IPS DF 19.7 (cell line): ENCODE results near the gene PGRMC2.

Experiments used
- DNase-seq: peaks from one replicate; pipeline ENCODE4 v3.0.0-alpha.2; 2013; ENCODE audit warnings: low read depth, low spot score

Gene PGRMC2

GRCh38 chr4:128287141-128287870, at the start of gene PGRMC2:
PGRMC2 (minus strand) TSS chr4:128287813; CDS start chr4:128287790, 23 bp downstream.
- DNase-seq: no peak

DNA sequence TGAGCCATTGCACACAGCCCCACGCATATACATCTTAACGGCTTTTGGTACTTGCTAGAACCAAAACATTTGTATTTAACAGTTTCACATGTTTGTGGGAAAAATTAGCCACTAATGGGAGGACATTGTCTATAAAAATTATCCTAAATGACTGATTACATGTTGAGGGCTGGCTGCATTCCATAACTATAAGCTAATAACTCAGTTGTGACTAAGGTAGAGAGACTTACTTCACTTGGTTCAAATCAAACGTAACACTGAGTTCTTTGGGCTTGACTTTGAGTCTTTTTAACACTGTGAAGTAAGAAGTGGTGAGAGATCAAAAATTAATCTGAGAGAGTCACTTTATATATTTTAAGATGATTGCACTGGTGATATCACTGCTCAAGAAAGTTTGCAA, 47.9 kb upstream of the PGRMC2 start:
- DNase-seq: no peak

GRCh38 chr4:128334256-128334655, 46.6 kb upstream of the PGRMC2 start:
- no peak for DNase-seq

- DNase-seq: no peak
Observed at GRCh38 chr4:128333309-128334018, 45.9 kb upstream of the PGRMC2 start.

GRCh38 chr4:128332081-128332480, 44.5 kb upstream of the PGRMC2 start:
- DNase-seq: no peak

- no peak for DNase-seq
Observed at GRCh38 chr4:128329638-128330037, 42.0 kb upstream of the PGRMC2 start.

- DNase-seq: no peak
Observed at GRCh38 chr4:128328106-128328505, 40.5 kb upstream of the PGRMC2 start.

DNA sequence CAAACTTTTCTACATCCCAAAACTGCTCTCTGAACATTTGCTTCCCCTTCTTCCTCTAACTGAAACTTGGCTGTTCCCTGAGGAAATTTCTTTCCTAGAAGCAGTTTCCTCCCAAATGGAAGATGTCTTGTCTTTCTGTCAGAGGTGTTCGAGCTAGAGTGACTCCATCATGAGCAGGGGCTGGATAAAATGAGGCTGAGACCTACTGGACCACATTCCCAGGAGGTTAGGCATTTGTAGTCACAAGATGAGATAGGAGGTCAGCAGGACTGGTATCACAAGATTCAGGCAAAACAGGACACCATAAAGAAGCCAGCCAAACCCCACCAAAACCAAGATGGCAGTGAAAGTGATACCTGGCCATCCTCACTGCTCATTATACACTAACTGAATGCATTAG, 35.8 kb upstream of the PGRMC2 start:
- no peak for DNase-seq

DNA sequence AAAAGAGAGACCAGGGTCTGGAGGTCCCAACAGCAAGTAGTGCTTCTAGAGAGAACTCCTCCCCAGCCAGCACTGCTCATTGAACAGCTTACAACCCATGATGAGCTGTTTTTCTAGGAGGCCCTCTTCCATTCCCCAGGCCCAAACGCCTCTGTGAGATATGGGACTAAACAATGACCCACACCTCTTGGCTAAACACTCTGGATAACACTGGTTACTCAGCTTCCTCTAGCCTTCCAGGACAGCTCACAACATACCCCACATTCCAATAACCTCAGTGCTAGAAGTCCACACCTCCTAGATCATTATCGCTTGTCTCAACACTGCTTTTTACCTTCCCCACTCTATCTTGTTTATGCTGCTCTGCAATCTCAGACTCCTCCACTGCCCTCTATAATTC, 35.4 kb upstream of the PGRMC2 start:
- no peak for DNase-seq

- DNase-seq: no peak
Observed at GRCh38 chr4:128322311-128322710, 34.7 kb upstream of the PGRMC2 start.

DNA sequence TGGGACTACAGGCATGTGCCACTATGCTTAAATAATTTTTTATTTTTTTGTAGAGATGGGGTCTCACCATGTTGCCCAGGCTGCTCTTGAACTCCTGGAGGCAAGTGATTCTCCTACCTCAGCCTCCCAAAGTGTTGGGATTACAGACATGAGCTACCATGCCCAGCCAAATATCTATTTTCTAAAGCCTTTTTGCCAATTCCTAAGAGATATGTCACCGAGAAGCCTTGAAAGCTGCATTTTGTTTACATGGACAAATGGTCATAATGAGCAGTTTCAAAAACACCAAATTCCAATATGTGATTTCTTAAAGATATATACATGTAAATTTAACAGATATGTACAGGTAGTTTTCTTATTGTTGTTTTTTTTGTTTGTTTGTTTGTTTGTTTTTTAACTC, 33.0 kb upstream of the PGRMC2 start:
- DNase-seq: no peak

DNA sequence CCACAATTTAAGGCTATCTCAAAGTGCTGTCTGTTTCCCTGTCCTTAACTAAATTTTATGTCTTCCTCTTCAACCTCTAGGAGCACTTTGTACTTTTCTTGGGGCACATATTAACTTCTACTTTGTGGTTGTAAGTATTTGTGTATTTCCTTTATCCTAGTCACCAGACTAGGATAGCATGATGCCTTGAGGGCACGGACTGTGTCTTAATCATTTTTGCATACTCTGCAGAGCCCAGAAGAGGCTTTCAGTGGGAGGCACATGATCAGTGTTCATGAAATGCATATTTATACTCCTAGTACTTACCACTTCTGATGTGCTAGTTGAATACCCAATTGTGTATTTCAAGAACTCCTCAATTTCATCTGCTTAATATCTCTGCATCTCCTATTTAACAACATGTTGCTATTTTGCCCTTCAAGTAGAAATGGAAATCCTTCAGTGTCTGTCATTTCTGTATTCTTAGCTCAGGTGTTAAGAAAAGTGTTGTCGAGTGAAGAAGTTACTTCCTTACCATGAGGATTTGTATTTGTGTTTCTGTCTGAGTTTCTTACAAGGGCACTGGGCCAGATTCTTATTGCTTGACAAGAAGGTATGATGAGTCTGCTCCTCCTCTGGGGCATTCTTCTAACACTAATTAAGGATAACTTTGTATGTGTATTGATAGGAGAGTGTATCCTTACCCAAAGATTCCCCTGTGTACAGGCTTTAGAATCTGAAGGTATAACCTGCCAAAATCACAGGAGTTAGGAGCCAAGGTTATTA, 28.3 kb upstream of the PGRMC2 start:
- no peak for DNase-seq

DNA sequence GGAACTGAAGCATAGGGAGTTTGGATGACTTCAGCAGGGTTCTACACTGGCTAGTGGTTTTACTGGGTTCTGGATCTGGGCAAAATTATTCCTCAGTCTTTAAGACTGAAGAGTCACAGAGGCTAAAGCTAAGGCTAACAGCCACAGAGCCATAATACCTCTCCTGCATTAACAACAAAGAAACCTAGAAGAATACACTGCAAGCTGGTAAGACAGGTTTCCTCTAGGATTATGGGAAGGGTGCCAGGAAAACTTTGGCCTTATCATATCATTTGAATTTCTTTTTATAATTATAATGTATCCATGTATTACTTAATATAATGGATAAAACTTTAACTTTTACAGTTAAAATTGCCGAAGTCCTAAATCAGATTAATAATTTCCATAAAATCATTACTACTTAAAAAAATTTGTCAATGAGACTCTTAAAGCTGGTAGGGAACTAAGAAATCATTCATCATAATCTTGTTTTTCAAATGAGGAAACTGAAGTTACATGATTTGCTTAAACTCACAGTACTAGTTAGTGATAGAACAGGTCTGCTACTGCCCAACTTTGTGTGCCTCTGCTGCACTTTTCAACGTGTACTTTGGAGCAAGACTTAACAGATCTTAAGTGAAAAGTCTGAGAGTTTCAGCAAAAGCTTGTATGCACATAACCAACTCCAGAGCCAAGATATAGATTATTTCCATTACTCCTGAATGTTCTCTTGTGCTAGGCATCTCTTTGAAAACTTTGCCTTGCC, 24.2 kb upstream of the PGRMC2 start:
- DNase-seq: no peak

DNA sequence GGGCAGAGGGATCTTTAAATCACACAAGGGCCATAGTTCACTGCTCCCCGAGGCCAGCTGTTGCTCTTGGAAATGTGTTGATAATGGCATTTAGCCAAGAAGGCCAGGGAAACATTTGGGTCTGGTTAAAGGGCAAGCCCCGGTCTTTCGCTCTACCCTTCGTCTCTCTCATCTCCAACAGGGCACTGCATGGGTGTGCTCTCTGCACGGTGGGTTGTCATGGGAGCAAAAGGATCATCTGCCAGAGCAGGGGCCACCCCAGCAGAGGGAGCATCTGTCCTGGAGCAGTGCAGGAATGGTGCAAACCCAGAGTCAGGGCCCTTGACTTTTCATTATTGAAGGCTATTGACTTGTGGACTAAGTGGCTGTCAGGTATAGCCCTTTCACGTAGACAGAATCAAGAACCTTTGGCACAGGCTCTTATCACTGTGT, 22.7 kb upstream of the PGRMC2 start:
- no peak for DNase-seq

DNA sequence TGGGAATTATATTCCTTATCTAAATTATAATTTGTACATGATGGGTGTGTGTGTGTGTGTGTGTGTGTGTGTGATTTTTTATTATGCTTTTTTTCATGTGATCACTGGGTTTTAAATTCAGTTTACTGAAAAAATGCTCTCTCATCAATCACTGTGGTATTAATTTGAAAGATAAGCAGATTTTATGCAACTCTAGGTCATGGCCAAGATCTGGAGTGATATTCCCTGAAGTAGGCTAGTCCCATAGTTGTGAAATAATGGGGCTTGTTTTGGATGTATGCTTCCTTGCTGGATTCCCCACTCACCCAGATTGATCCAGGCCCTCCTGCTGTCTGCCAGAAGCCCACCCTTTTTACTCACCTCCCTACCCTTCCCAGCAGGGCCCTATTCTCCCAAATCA, 22.0 kb upstream of the PGRMC2 start:
- DNase-seq: no peak

- DNase-seq: no peak
Observed at GRCh38 chr4:128308986-128309385, 21.4 kb upstream of the PGRMC2 start.

DNA sequence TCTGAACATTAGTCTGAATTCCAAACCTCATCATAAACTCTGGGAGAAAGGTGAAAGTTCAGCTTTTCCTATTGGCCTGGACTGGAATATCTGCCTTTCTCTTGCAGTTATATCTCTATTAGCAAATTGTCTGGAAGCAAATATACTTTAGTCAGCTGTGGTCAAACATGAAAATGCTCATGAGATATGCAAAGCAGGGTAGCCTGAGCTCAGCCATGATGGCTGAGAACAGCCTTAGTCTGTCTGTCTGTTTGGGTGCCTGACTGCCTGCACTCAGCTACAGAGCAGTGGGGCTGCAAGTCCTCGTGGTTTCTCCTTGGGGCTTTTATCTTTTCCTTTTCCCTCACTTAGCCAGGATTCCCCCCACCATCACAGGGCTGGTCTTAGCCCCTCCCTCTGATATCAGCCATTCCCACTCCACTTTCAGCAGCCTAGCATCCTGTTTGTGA, 19.5 kb upstream of the PGRMC2 start:
- DNase-seq: no peak

GRCh38 chr4:128305942-128306341, 18.3 kb upstream of the PGRMC2 start:
- no peak for DNase-seq

GRCh38 chr4:128303986-128304385, 16.4 kb upstream of the PGRMC2 start:
- DNase-seq: no peak

- DNase-seq: no peak
Observed at GRCh38 chr4:128303405-128303785, 15.8 kb upstream of the PGRMC2 start.

DNA sequence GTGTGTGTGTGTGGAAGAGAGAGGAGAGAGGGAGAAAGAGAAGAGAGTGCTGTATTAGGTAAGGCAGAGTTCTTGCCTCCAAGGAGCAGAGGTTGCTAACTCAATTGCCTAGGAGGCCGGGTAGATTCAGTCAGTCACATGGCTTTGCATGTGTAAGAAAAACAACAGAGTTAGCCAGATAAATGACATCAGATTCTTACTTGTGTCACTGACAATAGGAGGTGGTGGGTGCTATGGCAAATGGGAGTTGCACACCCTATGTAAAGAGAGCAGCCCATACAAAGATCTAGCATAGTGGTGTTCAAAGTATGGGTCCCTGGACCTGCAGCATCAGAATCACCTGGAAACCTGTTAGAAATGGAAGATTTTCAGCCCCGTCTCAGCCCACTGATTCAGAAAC, 14.4 kb upstream of the PGRMC2 start:
- DNase-seq: no peak

DNA sequence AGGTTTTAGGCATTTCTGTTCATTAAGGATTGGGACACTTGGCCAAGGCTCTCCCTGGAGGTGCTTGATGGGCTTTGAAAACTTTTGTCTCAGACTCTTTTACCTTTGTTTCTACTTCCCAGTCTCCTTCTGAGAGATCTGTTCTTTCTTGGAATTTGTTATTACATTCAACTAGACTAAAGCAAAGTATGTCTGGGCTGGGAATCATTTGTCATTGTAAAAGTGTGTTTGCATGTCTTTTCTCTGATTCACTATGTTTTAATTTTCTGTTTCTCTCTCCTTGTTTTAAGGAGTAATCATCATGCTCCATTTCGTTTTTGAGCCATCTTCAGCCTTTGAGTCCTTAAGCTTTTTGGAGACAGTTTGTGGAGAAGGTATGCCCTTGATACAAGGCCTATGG, 12.2 kb upstream of the PGRMC2 start:
- no peak for DNase-seq
